Measurements from ENCODE around the gene TF. TPM values are rescaled to one million over a fixed set of nuclear protein-coding genes. Genes with fewer than 3 reads are reported as not detected.

TF gene
- polyA plus RNA-seq, 1 of the 3 experiments (the other 2 are of a cell fraction), result 0.08 TPM

GRCh38 chr3:133750259-133750656 lies 4.1 kb downstream of the TF start:
- H3K4me2 ChIP-seq, result no peak overlapping the region
- ChIA-PET CTCF (interaction anchor here (0.6 to 1.8 kb wide), 2 partner anchors 15 to 28 kb away, joined by 3 to 4 read pairs; no protein-coding TSS in a partner anchor), POLR2A (no interaction called here)
- H3F3A ChIP-seq (replicated peaks; ENCODE audit: insufficient read depth), result no peaks in the 10 kb centered on the region
- H3K4me1 ChIP-seq (ENCODE audit: control insufficient read depth in 1 of 2, insufficient read depth in 2 of 2, low read depth in 1 of 2, low read length in 1 of 2), result peaks cover 0 to 6% of the 10 kb centered on the region in 2 experiments; a peak in 1 of 4 replicates
- no peaks in the 10 kb centered on the region for H4K20me1 ChIP-seq (ENCODE audit: insufficient read depth)
- H3K9ac ChIP-seq, result no peak overlapping the region
- no peaks in the 10 kb centered on the region for H3K36me3 ChIP-seq (replicated peaks in 1 of 2; ENCODE audit: control insufficient read depth in 1 of 2, insufficient read depth in 2 of 2, low read length in 1 of 2)
- 76% methylated on average over 5 of the region's 6 CpGs for WGBS (ENCODE audit: low lambda C conversion rate)
- no peaks in the 10 kb centered on the region for H3K9me2 ChIP-seq
- no peak for DNase-seq
- H3K27ac ChIP-seq (ENCODE audit: low read depth in 2 of 2, low read length in 1 of 2), result no peak overlapping the region
- peaks cover 24% of the 10 kb centered on the region for H3K27me3 ChIP-seq (ENCODE audit: insufficient read depth)
- H3K9me3 ChIP-seq, result no peaks in the 10 kb centered on the region
- no peak overlapping the region for H3K4me3 ChIP-seq (ENCODE audit: low read depth in 2 of 2, low read length in 1 of 2)
- no peaks in the 10 kb centered on the region for H3K79me2 ChIP-seq (ENCODE audit: insufficient read depth)
- no peak overlapping the region for H2AFZ ChIP-seq (ENCODE audit: low read depth)
- no peak for TF ChIP-seq RAD21 (IDR thresholded peaks at IDR 0.05; ENCODE audit: low read length)

- TF ChIP-seq SMC3 (IDR thresholded peaks at IDR 0.05; ENCODE audit: low read depth, low read length) (no peak), RXRA (IDR thresholded peaks at IDR 0.05; ENCODE audit: borderline replicate concordance, low read depth) (no peak), RCOR1 (IDR thresholded peaks at IDR 0.05; ENCODE audit: low read length) (no peak), EZH2phosphoT487 (IDR thresholded peaks at IDR 0.05; ENCODE audit: borderline replicate concordance, low read depth) (no peak), RAD21 (IDR thresholded peaks at IDR 0.05; ENCODE audit: low read length) (no peak), IRF3 (IDR thresholded peaks at IDR 0.05; ENCODE audit: low read depth, low read length) (no peak), SIN3A (IDR thresholded peaks at IDR 0.05; ENCODE audit: borderline replicate concordance, low read depth, low read length) (no peak), MAX (IDR thresholded peaks at IDR 0.05; ENCODE audit: low read depth) (no peak), USF1 (IDR thresholded peaks at IDR 0.05; ENCODE audit: borderline replicate concordance, low read depth) (no peak), GABPA (IDR thresholded peaks at IDR 0.05; ENCODE audit: low read depth) (no peak), NFIC (IDR thresholded peaks at IDR 0.05; ENCODE audit: borderline replicate concordance) (no peak)
- CTCF ChIA-PET, result no interaction called here
- no peaks in the 10 kb centered on the region for H4K20me1 ChIP-seq (ENCODE audit: insufficient read depth)
- no peak overlapping the region for H3K9ac ChIP-seq
- WGBS (ENCODE audit: low lambda C conversion rate), result 38% methylated on average over 2 of the region's 13 CpGs
- DNase-seq, result no peak
- POLR2A ChIA-PET, result no interaction called here
- H2AFZ ChIP-seq (ENCODE audit: low read depth), result no peak overlapping the region
- H3K36me3 ChIP-seq (replicated peaks in 1 of 2; ENCODE audit: control insufficient read depth in 1 of 2, insufficient read depth in 2 of 2, low read length in 1 of 2), result no peaks in the 10 kb centered on the region
- H3K27ac ChIP-seq (ENCODE audit: low read depth in 2 of 2, low read length in 1 of 2), result no peak overlapping the region
- H3K27me3 ChIP-seq (ENCODE audit: insufficient read depth), result peaks cover 4% of the 10 kb centered on the region; the same call in 1 of the 2 replicates
- H3K79me2 ChIP-seq (ENCODE audit: insufficient read depth), result no peaks in the 10 kb centered on the region
- H3K9me2 ChIP-seq, result no peaks in the 10 kb centered on the region
- no peak overlapping the region for H3K4me2 ChIP-seq
- no peaks in the 10 kb centered on the region for H3K4me1 ChIP-seq (ENCODE audit: control insufficient read depth in 1 of 2, insufficient read depth in 2 of 2, low read depth in 1 of 2, low read length in 1 of 2)
- no peaks in the 10 kb centered on the region for H3F3A ChIP-seq (replicated peaks; ENCODE audit: insufficient read depth)
- no peak overlapping the region for H3K4me3 ChIP-seq (ENCODE audit: low read depth in 2 of 2, low read length in 1 of 2)
- no peaks in the 10 kb centered on the region for H3K9me3 ChIP-seq
Measured at GRCh38 chr3:133753107-133753778, 7.0 kb downstream of the TF start.
